ENCODE results near the gene TREML4.
"Not testable (repeated sequence)": the region's sequence is repeated elsewhere in the genome, so short reads cannot be mapped to it uniquely, and the experiment has no call there.

TREML4 gene

DNA sequence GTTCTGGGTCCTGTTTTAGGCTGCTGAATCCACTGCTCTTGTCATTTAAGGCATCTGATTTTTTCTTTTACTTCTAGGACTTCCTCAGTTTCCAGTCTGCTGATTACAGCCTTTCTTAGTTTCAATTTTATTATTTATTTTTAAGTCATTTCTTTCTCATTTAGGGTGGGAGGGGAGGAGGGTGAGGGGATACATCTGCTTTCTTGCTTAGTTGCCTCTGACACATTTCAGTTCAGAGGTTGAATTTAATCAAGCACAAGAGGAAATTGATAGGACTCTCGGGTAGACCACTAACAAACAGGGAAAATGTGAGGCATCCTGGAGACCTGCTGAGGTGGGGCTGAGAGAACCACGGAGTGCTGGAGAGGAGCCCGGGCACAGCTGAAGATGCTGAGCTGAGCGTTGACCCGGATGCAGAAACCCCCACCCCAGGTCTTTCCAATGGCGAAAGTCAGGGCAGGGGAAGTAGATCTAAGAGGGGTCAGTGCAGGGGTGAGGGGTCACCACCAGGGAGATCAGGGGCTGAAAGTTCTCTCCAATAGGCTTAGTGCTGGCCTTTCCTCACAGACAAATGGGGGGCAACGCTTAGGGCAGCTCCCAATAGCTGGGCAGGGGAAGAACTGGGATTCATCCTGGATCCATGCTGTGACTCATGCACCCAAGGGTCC is 19.6 kb upstream of the TREML4 start:
- DNase-seq, result no peak

DNA sequence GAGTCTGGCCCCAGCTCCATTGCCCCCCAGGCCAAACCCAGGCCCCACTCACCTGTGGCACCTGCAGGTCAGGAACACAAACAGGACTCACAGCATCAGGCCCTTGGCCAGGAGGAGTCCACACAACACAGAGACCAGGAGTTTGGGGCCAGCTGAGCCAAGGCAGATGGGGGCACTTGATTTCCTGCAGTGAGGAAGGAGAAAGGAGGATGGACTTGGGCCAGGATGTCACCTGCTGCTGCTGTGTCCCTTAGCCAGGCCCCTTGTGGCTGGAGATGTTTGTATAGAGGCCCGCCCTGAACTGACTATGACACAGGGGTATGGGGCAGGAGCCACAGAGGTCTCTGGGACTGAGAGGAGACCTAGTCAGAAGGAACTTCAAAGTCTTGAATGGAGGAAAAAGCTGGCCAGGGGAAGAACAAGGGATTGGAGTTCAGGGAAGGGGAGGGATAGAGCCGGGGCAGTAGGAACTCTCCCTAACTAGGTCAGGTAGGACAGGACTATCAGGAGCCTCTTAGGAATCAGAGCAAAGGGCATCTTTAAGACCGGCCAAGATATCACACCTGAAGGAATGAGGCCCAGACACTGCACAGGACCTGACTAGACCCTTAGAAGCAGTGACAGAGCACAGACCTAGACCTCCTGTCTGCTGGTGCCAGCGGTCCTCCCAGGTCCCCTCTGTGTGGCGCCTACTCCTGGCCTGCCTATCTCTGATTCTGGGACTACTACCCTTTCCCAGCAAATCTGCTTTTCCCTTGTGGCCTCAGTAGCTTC is 18.4 kb upstream of the TREML4 start:
- DNase-seq, result no peak

DNA sequence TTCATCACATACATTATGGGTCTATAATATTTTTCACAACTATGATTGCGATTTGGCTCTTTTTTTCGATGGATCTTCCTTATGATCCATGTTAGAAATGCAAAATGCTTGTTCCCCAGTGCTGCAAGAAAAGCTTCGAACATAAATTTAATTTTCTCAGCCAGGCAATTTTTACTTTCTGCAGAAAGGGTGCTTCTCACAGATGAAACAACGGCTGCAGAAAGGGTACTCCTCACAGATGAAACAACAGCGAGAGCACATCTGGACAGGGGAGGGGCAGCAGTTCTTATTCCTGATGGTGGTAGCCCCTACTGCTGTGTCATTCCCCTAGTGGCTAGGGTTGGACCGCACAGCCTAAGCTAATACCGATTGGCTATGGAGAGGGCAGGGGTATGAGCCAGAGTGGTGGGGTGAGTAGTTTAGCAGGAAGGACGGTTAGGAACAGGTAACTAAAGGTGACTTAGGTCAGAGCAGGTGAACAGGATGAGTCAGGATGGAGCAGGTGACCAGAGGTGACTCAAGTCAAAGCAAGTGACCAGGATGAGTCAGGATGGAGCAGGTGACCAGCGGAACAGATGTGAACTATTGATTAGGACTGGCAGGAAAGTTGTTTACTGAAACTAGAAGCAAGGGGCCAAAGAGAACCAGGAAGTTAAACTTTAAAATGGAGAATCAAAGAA is 13.4 kb upstream of the TREML4 start:
- DNase-seq, result no peak

DNA sequence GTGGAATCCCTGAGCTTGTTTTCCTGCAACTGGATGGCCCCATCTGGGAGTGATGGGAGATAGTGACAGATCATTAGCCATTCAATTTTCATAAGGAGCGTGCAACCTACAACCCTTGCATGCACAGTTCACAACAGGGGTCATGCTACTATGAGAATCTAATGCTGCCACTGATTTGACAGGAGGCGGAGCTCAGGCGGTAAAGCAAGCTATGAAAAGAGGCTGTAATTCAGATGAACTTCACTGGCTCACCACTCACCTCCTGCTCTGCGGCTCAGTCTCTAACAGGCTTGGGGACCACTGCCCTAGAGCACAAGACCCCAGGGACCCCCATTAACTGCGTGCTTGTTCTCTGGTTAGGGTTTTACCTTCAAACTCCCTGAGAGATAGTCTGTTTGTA is 12.4 kb upstream of the TREML4 start:
- no peak for DNase-seq

DNA sequence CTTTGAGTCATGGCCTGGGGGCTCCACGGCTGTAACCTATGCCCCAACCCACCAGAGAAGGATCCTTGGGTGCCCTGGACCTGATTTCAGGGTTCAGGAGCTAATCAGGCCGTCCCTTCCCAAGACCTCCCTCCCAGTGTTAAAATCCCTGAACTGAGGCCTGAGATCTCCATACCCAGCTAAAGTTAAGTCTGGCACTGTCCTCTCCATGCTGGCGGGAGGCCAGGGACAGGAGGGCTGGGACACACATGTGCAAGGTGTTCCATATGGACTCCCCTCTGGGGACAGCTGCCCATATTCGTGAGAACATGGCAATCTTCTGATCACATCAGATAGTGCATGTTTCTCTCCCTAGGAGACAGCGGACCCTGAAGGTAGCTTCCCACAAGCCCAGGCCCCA is 11.5 kb upstream of the TREML4 start:
- no peak for DNase-seq

DNA sequence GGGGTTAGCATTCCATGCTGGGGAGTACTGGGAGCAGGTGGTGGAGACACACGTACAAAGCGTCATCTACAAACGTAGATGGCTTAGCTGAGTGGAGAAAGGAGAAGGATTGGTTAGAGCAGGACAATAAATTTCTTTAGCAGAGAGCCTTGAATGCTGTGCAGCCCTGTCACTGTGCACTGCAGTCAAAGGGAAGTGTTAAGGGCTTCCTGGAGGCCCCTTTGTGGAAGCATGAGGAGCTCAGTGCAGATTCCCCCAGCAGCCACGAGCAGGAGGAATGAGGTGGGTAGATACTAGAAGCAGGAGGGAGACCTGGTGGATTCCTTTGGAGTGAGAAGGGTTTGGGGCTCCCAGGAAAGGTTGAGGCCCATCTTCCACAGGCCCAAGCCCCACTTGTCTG is 6.1 kb upstream of the TREML4 start:
- no peak for DNase-seq

DNA sequence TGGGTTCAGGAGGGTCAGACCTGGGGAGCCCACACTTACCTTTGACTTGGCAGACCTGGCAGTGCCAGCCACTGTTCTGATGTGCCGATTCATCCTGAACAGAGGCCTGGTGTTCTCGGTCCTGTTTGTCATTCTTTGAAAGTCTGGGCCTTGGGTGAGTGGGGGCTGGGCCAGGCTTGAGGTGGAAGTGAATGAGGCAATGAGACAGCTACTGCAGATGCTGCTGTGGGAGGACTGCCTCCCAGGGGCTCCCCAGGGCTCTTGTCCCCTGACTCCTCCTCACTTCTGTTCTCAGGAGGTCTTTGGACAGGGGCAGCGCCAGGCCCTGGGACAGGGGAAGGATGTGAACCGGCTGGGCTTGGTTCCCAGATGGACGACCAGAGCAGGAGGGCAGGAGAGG is 5.6 kb upstream of the TREML4 start:
- no peak for DNase-seq

DNA sequence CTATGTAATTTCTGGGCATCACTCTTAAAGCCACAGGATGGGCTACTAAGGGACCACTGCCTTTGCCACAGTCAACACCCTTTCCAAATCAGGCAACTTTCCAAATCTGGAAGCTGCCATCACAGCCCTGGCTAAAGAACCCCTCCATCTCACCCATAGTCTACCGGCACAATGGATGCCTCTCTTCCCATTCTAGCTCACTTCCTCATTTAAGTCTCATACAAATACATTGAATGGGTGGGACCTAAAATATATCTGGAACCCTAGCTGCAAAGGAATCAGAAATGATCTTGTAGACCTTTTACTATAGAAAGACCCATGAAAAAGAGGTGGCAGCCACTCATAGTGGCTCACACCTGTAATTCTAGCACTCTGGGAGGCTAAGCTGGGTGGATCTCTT is 3.3 kb upstream of the TREML4 start:
- no peak for DNase-seq

DNA sequence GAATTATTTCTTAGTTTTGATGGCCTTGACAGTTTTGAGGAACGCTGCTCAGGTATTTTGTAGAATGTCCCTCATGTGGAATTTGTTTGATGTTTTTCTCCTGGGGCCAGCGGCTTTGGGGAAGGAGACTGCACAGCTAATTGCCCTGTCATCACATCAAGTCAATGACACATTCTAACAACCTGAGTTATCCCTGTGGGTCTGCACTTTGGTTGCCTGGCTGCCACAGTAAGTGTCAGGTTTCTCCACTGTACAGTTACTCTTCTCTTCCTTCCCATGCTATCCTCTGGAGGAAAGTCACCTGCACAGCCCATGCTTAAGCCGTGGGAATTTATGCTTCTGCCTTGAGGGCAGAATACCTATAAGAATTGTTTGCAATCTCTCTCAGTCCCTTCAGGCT is 1.4 kb upstream of the TREML4 start:
- no peak for DNase-seq

DNA sequence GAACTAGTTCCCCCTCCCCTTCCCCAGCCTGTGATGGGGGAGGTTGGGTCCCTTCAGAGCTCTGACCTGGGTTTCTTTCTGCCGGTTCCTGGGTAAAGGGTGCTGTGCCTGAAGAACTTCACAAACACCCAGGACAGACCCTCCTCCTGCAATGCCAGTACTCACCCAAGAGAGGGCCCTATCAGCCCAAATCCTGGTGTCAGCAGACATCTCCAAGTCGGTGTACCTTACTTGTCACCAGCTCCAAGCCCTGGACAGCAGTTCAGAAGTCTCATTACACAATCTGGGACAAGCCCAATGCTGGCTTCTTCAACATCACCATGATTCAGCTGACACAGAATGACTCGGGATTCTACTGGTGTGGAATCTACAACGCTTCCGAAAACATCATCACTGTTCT is 467 bp downstream of the TREML4 start:
- no peak for DNase-seq

DNA sequence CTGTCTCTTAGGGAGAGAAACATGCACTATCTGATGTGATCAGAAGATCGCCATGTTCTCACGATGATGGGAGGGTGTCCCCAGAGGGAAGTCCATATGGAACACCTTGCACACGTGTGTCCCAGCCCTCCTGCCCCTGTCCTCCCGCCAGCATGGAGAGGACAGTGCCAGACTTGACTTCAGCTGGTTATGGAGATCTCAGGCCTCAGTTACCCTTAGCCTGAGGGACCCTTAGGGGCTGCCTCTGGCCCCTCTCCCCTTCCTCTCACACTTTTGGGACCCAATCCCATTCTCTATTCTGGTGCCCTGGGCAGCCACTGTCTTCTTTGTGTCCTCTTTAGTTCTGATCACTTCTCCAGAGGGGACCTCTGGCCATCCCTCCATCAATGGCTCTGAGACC is 1.6 kb downstream of the TREML4 start:
- DNase-seq, result no peak

DNA sequence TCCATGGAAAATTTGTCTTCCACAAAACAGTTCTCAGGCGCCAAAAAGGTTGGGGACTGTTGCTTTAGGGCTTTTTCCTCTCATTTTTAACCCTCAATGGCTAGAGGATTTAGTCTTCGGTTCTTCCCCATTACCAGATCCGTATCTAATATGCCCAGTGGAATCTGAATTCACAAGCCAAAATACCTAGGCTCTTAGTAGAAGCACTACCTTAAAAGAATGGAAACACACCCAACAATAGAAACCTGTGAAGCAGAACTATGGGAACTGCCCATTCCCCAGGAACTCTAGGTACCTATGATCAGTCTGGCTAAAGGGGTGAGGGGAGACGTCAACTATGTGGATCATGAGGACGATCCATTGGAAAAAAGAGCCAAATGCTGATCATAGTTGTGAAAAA is 3.1 kb downstream of the TREML4 start:
- no peak for DNase-seq

DNA sequence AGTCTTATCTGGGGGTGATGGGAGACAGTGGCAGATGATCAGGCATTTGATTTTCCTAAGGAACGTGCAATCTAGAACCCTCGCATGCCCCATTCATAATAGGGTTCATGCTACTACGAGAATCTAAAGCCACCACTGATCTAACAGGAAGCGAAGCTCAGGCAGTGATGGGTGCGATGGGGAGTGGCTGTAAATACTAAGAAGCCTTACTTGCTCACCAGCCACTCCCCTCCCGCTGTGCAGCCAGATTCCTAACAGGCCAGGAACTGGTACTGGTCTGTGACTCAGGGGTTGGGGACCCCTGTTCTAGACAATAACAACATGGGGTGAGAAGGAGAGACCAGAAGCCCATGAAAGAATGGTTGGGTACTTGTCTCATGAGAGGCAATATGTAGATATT is 4.5 kb downstream of the TREML4 start:
- no peak for DNase-seq

DNA sequence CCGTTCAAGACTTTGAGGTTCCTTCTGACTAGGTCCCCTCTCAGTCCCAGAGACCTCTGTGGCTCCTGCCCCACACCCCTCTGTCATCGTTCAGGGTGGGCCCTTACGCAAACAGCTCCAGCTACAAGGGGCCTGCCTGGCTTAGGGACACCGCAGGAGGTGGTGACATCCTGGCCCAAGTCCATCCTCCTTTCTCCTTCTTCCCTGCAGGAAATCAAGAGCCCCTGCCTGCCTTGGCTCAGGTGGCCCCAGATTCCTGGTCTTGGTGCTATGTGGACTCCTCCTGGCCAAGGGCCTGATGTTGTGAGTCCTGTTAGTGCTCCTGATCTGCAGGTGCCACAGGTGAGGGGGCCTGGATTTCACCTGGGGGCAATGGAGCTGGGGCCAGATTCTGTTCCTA is 8.1 kb downstream of the TREML4 start:
- DNase-seq, result no peak

DNA sequence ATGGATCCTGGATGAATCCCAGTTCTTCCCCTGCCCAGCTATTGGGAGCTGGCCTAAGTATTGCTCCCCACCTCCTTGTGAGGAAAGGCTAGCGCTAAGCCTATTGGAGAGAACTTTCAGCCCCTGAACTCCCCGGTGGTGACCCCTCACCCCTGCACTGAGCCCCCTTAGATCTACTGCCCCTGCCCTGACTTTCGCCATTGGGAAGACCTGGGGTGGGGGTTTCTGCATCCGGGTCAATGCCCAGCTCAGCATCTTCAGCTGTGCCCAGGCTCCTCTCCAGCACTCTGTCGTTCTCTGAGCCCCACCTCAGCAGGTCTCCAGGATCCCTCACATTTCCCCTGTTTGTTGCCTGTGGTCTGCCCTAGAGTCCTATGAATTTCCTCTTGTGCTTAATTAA is 9.0 kb downstream of the TREML4 start:
- no peak for DNase-seq

DNA sequence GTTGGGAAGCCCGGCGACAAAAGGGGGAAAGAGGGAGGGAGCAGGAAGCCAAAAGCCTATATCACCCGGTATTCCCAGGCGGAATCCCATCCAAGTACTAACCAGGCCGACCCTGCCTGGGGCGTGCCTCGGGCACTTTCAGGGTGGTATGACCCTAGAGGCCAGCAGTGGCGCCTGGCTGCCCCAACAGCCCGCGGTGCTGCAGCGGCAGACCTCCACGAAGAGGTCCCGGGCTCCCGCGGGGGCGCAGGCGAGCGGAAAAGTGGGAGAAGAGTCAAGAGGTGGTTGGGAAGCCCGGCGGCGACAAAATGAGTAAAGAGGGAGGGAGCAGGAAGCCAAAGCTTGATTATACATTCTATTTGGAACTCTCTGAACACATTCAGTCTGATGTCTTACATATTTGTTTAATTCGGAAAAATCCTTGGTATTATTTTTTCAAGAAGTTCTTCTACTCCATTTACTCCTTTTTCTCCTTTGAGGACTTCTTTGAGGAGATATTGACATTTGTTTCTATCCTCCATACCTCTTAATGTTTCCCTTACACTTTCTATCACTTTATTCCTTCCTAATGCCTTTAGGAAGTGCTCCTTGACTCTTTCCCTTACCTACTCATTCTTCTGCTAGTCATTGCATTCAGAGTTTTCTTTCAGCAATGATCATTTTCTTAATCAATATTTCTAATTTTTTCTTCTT is 11.5 kb downstream of the TREML4 start:
- DNase-seq, result no peak

DNA sequence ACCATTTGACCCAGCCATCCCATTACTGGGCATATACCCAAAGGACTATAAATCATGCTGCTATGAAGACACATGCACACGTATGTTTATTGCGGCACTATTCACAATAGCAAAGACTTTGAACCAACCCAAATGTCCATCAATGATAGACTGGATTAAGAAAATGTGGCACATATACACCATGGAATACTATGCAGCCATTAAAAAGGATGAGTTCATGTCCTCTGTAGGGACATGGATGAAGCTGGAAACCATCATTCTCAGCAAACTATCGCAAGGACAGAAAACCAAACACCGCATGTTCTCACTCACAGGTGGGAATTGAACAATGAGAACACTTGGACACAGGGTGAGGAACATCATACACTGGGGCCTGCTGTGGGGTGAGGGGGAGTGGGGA is 18.4 kb downstream of the TREML4 start:
- not testable (repeated sequence) for DNase-seq

DNA sequence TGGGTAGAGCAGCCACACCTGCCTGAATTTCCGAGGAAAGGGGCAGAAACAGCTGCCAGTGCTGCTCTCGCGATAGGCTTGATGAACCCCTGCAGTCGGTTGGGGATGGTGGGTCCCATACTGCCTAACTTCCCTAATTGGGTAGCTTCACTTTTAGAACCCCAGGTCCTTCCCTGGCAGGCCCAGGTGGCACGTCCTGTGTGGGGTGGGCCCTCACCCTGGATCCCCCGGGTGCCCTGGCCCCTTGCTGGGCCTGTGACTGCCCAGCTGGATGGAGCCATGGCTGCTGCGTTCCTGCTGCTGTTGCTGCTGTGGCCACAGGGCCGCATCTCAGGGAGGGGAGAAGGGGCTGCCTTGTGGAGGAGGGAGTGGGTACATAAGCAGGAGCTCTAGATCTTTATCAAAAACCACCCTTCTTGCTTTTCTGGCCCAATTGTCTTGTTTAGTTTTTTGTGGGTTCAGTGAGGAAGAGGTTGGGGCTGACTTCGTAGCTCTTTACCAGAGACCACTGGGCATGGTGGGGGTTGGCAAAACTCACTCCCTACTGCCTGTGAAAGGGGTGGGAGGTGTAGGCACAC is 19.2 kb downstream of the TREML4 start:
- no peak for DNase-seq

DNA sequence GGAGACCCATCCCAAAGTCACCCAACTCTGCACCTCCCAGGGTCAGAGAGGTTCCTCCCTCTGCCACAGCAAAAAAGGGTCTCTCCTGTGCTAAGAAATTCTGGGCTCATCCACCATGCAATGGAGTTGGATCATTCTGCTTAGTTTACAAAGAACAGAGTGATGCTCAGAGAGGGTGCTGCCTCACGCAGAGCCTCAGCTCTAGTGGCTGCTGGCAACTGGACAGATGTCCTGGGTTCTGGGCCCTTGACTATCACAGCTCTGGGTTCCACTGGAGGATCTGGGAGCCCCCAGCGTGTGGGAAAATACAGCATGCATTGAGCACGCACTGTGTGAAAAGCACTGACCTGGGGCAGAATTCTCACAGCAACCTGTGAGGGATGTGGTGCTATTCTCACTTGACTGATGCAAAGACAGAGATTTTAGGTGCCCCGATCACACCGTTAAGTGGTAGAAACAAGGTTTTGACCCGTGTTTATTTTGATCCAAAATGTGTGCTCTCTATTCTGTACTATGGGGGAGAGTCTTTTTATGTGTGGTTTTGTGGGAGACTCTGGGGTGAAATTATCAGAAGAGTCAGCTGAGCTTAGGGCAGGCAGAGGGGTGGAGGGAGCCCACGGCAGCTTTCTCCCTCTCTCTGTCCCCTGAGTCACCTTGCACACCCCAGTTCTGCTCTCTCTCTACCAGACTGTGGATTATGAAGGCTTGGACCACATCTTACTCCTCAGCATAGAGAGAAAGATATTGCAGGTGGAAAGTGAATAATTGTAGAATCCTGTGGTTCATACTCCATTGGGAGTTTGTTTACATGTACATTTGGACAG is 19.9 kb downstream of the TREML4 start:
- DNase-seq, result no peak

DNA sequence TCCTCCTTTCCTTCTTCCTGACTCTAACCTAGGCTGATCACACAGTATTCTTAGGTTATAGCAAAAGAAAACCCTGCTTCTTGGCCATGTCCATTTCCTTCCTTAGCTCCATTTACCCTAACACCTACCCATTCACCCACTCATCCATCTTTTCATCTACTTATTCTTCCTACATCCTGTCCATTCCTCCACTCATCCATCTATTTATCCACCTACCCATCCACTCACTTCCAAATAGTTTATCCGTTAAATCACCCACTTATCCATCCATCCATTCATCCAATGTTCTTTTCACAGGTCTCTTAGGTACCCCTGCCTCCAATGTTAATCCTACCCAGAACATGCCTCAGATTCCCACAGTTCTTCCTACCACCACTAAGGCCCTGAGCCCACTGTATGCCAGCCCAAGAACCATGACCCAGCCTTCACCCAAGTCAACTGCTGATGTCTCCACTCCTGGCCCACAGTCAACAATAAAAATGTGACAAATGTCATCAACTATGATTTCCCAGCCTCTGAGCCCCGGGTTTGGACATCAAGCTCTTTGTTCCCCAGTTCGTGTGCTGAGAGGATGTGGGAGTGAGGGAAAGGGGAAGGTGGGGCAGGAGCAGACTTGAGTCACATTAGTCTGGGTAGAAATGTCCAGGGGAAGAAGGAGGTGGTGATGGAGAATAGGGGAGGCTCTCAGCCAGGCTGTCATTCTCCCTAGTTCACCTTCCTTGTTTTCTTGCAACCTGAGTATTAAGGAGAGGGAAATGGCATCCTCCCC is 24.4 kb downstream of the TREML4 start:
- DNase-seq, result no peak

DNA sequence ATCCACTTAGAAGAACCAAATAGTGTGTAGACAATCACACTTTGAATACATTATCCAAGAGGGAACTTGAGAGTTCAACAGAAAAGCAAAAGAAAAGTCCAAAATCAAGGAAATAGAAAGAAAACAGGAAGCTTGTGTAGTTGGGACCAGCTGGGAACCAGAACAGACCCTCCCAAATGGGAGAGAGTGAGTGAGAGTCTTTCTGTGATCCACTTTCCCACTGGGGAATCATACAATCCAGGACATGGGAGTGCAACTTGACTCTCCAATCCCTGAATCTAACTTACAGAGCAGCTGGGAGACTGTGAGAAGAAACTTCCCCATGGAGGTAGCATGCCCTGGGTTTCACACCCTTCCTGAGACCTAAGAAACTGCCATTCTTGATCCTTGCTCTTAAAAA is 27.0 kb downstream of the TREML4 start:
- no peak for DNase-seq

Data from central memory CD4-positive, alpha-beta T cell (primary cell).